H1 (cell line): ENCODE data around the gene ERICH6. TPM values are rescaled to one million over a fixed set of nuclear protein-coding genes. Genes with fewer than 3 reads are reported as not detected.

Experiments used
- CTCF ChIA-PET: fragments of 300-600 bp; sonication (Branson Sonifier 250); formaldehyde crosslinking; loops from one replicate; lab custom pipeline; 2021; ENCODE audit not compliant: partially characterized antibody; lab: Charles Lee
- POLR2A ChIA-PET: fragments of 300-600 bp; sonication (Branson Sonifier 250); formaldehyde crosslinking; loops from one replicate; lab custom pipeline; 2021; ENCODE audit warnings: inconsistent platforms; ENCODE audit not compliant: partially characterized antibody; lab: Charles Lee
- DNase-seq, 2 experiments: peaks; one replicate each; pipeline versions ENCODE4 v3.0.0 to v3.0.0-alpha.2; 2010 to 2022; ENCODE audit warnings: low spot score in 2 of 2, low read depth in 1 of 2, mixed read lengths in 1 of 2
- FAIRE-seq: peaks from 2 replicates; lab custom pipeline; 2011; peaks lifted over from hg19 to GRCh38; lab: Jason Lieb, UNC
- H2AFZ ChIP-seq: 2 replicates; pipeline ENCODE4 v1.8.1; 2012; ENCODE audit warnings: low read length, inconsistent platforms
- H2AK5ac ChIP-seq: 2 replicates; pipeline ENCODE4 v1.6.1; 2013; ENCODE audit warnings: low read depth, low read length
- H2BK120ac ChIP-seq: replicated peaks from 2 replicates; pipeline ENCODE3; 2013; ENCODE audit warnings: low read depth, low read length, inconsistent platforms
- H2BK12ac ChIP-seq: 2 replicates; pipeline ENCODE4 v1.6.1; 2013; ENCODE audit warnings: low read depth, low read length
- H2BK15ac ChIP-seq: 2 replicates; pipeline ENCODE4 v1.6.1; 2013; ENCODE audit warnings: low read length
- H2BK20ac ChIP-seq: 2 replicates; pipeline ENCODE4 v1.6.1; 2013; ENCODE audit warnings: low read length
- H2BK5ac ChIP-seq: 2 replicates; pipeline ENCODE4 v1.6.1; 2013; ENCODE audit warnings: low read depth, low read length
- H3K14ac ChIP-seq: 2 replicates; pipeline ENCODE4 v1.6.1; 2013; ENCODE audit warnings: inconsistent platforms; ENCODE audit not compliant: insufficient read length
- H3K18ac ChIP-seq: 2 replicates; pipeline ENCODE4 v1.6.1; 2013; ENCODE audit warnings: low read length; ENCODE audit errors: extremely low read depth
- H3K23ac ChIP-seq: 2 replicates; pipeline ENCODE4 v1.6.1; 2013; ENCODE audit warnings: inconsistent platforms; ENCODE audit not compliant: insufficient read length
- H3K23me2 ChIP-seq: 2 replicates; pipeline ENCODE4 v1.6.1; 2013; ENCODE audit warnings: low read depth, low read length
- H3K27ac ChIP-seq: 2 replicates; pipeline ENCODE4 v1.6.1; 2011; ENCODE audit warnings: low read depth, low read length, inconsistent platforms
- H3K27me3 ChIP-seq, 4 experiments: replicated peaks in 1 of 4; 1 replicate in 1 of 4; 2 replicates in 3 of 4; pipeline versions ENCODE4 v1.6.1 to v1.8.1; 2011 to 2013; ENCODE audit warnings: low read length in 3 of 4, mild to moderate bottlenecking in 3 of 4, inconsistent platforms in 2 of 4, mixed read lengths in 2 of 4, moderate library complexity in 1 of 4; ENCODE audit not compliant: control insufficient read depth in 3 of 4, insufficient read depth in 3 of 4; ENCODE audit errors: extremely low read depth in 1 of 4
- H3K36me3 ChIP-seq, 4 experiments: 2 replicates each; pipeline versions ENCODE4 v1.6.1 to v1.8.1; 2011 to 2013; ENCODE audit warnings: mild to moderate bottlenecking in 4 of 4, low read length in 3 of 4, moderate library complexity in 2 of 4, control low read depth in 1 of 4, inconsistent platforms in 1 of 4; ENCODE audit not compliant: insufficient read depth in 4 of 4, control insufficient read depth in 2 of 4
- H3K4ac ChIP-seq: replicated peaks from 2 replicates; pipeline ENCODE3; 2013; ENCODE audit warnings: low read length, low read depth, mixed read lengths, inconsistent platforms; ENCODE audit not compliant: insufficient read length
- H3K4me1 ChIP-seq, 4 experiments: replicated peaks in 1 of 4; 1 replicate in 1 of 4; 2 replicates in 3 of 4; pipeline versions ENCODE4 v1.6.1 to v1.8.1; 2011 to 2013; ENCODE audit warnings: low read length in 3 of 4, inconsistent platforms in 2 of 4, mixed read lengths in 1 of 4; ENCODE audit not compliant: insufficient read depth in 4 of 4, control insufficient read depth in 3 of 4
- H3K4me2 ChIP-seq, 2 experiments: 2 replicates each; pipeline versions ENCODE4 v1.6.1 to v1.8.1; 2011 to 2013; ENCODE audit warnings: low read depth in 2 of 2, low read length in 2 of 2, control low read depth in 1 of 2, inconsistent platforms in 1 of 2, mild to moderate bottlenecking in 1 of 2; ENCODE audit not compliant: insufficient read depth in 1 of 2
- H3K4me3 ChIP-seq, 4 experiments: fragments of 200-600, 300-600 bp in 1 of 4; sonication (generic), shearing (Covaris generic), sonication (Bioruptor Twin) in 1 of 4; 2 replicates each; pipeline versions ENCODE4 v1.5.1 to v1.8.1; 2011 to 2016; ENCODE audit warnings: low read length in 4 of 4, low read depth in 3 of 4, control low read depth in 2 of 4, inconsistent platforms in 2 of 4, mild to moderate bottlenecking in 2 of 4, mixed read lengths in 1 of 4, moderate library complexity in 1 of 4; ENCODE audit not compliant: insufficient read depth in 2 of 4; ENCODE audit errors: extremely low read depth in 1 of 4
- H3K56ac ChIP-seq: replicated peaks from 2 replicates; pipeline ENCODE3; 2013; ENCODE audit warnings: low read depth, mild to moderate bottlenecking, mixed read lengths, low read length, inconsistent platforms; ENCODE audit not compliant: insufficient read length
- H3K79me1 ChIP-seq: 2 replicates; pipeline ENCODE4 v1.6.1; 2013; ENCODE audit warnings: low read depth, low read length, control low read depth
- H3K79me2 ChIP-seq, 2 experiments: 2 replicates each; pipeline versions ENCODE4 v1.6.1 to v1.8.1; 2012 to 2013; ENCODE audit warnings: low read length in 2 of 2, mild to moderate bottlenecking in 2 of 2, inconsistent platforms in 1 of 2; ENCODE audit not compliant: insufficient read depth in 2 of 2, control insufficient read depth in 1 of 2
- H3K9ac ChIP-seq, 4 experiments: replicated peaks in 1 of 4; 1 replicate in 1 of 4; 2 replicates in 3 of 4; pipeline versions ENCODE4 v1.6.1 to v1.8.1; 2011 to 2013; ENCODE audit warnings: low read depth in 3 of 4, low read length in 3 of 4, control low read depth in 2 of 4, mild to moderate bottlenecking in 2 of 4, moderate library complexity in 2 of 4, inconsistent platforms in 1 of 4; ENCODE audit errors: extremely low read depth in 1 of 4
- H3K9me3 ChIP-seq, 2 experiments: 2 replicates each; pipeline versions ENCODE4 v1.6.1 to v1.8.1; 2012 to 2013; ENCODE audit warnings: mild to moderate bottlenecking in 2 of 2, moderate library complexity in 2 of 2, control low read depth in 1 of 2, inconsistent platforms in 1 of 2, low read depth in 1 of 2, low read length in 1 of 2, mixed read lengths in 1 of 2; ENCODE audit not compliant: insufficient read depth in 2 of 2
- H4K20me1 ChIP-seq, 2 experiments: replicated peaks in 1 of 2; 2 replicates each; pipeline versions ENCODE3 to v1.8.1; 2011 to 2013; ENCODE audit warnings: inconsistent platforms in 2 of 2, low read length in 2 of 2, mild to moderate bottlenecking in 1 of 2; ENCODE audit not compliant: insufficient read depth in 2 of 2, control insufficient read depth in 1 of 2
- H4K5ac ChIP-seq: 2 replicates; pipeline ENCODE4 v1.6.1; 2013; ENCODE audit warnings: low read length, low read depth, mixed read lengths, inconsistent platforms; ENCODE audit not compliant: insufficient read length
- H4K8ac ChIP-seq: 2 replicates; pipeline ENCODE4 v1.8.0; 2013; ENCODE audit warnings: mild to moderate bottlenecking, moderate library complexity, low read length, inconsistent platforms; ENCODE audit not compliant: insufficient read depth; ENCODE audit errors: extremely low read depth
- H4K91ac ChIP-seq: replicated peaks from 2 replicates; pipeline ENCODE3; 2013; ENCODE audit warnings: low read length, mixed read lengths, inconsistent platforms; ENCODE audit not compliant: insufficient read length
- BACH1 ChIP-seq: IDR thresholded peaks from 2 replicates; pipeline ENCODE4 v1.6.1; 2012; ENCODE audit warnings: low read length, improper control_type of control experiment
- CHD2 ChIP-seq: IDR thresholded peaks from 2 replicates; pipeline ENCODE4 v1.6.1; 2012; ENCODE audit warnings: low read length, improper control_type of control experiment
- KDM4A ChIP-seq: IDR thresholded peaks from one replicate; pipeline ENCODE4 v1.7.1; 2012; ENCODE audit warnings: low read depth, mild to moderate bottlenecking, moderate library complexity, low read length, inconsistent platforms; ENCODE audit not compliant: severe bottlenecking
- WGBS, 2 experiments: shearing (Covaris generic) in 1 of 2; methylation state at CpG; one replicate each; pipeline versions ENCODE4 v1.1.6 to v1.1.7; 2013 to 2015; ENCODE audit warnings: low lambda C conversion rate in 2 of 2, mixed read lengths in 2 of 2, inconsistent platforms in 1 of 2, low coverage in 1 of 2, missing lambda C conversion rate in 1 of 2; ENCODE audit not compliant: insufficient replicate concordance in 2 of 2, insufficient coverage in 1 of 2, insufficient read length in 1 of 2; ENCODE audit errors: extremely low coverage in 1 of 2, missing lambda C conversion rate in 1 of 2; 5-methylcytosine and 5-hydroxymethylcytosine counted together
- polyA plus RNA-seq, 7 experiments: library from polyadenylated mRNA; depleted of rRNA in 3 of 7; stranded (reverse) in 5 of 7; unstranded in 2 of 7; fragments of >200 nt in 5 of 7; fragments of 200-250 nt in 2 of 7; gene quantifications; 1 replicate in 5 of 7; 2 replicates in 1 of 7; 4 replicates in 1 of 7; pipeline versions ENCODE4 v1.2.1 to v1.2.3, GENCODE V29; 2011 to 2013; ENCODE audit warnings: missing spikeins in 2 of 7, mixed read lengths in 2 of 7
- total RNA-seq: library from RNA; stranded (reverse); fragmentation: NEBNext Ultra II Directional; extraction: Animal tissue kit (Norgen Biotek cat#: 25700); gene quantifications from 2 replicates; pipeline ENCODE4 v1.2.1, GENCODE V29; 2021
- TF ChIP-seq, protein P1 (sequence below): IDR thresholded peaks from 2 replicates; pipeline ENCODE4 v1.6.1; 2011; ENCODE audit warnings: low read length, improper control_type of control experiment

Gene ERICH6
- total and polyA plus RNA-seq, 2 of the 8 experiments (the other 6 are each of a cell fraction or from before 2014, with no cell fraction given): not detected

DNA sequence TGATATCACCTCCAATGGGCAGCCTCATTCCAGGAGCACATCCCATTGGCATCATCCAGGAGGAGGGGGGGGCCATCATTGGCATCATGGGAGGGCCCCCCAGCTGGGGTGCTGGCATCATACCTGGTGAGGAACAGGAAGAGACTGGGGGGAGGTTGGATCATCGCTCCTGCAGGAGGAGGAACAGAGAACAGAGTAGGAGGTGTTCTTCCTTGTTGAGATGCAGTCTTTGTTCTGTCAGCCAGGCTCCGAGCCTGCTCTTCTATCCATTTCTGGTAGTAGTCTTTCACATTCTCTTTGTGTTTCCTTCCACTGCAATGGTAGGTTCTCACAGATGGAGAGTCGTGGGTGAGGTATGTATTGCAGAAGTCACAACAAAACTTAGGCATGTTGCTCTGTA, 16.7 kb upstream of the ERICH6 start:
- Histone ChIP-seq H2AFZ (no peak overlapping the region), H4K20me1 (no peaks in the 10 kb centered on the region), H3K36me3 (no peaks in the 10 kb centered on the region), H3K4me3 (no peak overlapping the region), H4K91ac (no peak overlapping the region), H2BK15ac (no peak overlapping the region), H3K9me3 (no peaks in the 10 kb centered on the region), H2BK20ac (no peak overlapping the region), H4K8ac (no peak overlapping the region), H3K79me2 (no peaks in the 10 kb centered on the region), H3K27me3 (no peaks in the 10 kb centered on the region), H3K9ac (no peak overlapping the region), H2BK12ac (no peak overlapping the region), H3K79me1 (no peaks in the 10 kb centered on the region), H3K4me2 (no peak overlapping the region), H3K23me2 (no peaks in the 10 kb centered on the region), H3K27ac (no peak overlapping the region), H3K18ac (no peak overlapping the region), H3K4me1 (no peaks in the 10 kb centered on the region), H3K4ac (no peak overlapping the region), H3K23ac (no peak overlapping the region), H2BK5ac (no peak overlapping the region), H3K56ac (no peak overlapping the region), H3K14ac (no peak overlapping the region), H2AK5ac (no peak overlapping the region), H4K5ac (no peak overlapping the region), H2BK120ac (no peak overlapping the region)
- no peak for FAIRE-seq
- ChIA-PET POLR2A (interaction anchor here (1.2 kb wide), 1 partner anchor 43 kb away, joined by 3 read pairs; the partner anchor contains the start of gene SIAH2), CTCF (interaction anchor here (0.7 to 2.8 kb wide), 24 partner anchors 9 to 537 kb away, joined by 3 to 36 read pairs (median 5); partner anchors contain the start of gene SIAH2)
- TF ChIP-seq, protein P1, sequence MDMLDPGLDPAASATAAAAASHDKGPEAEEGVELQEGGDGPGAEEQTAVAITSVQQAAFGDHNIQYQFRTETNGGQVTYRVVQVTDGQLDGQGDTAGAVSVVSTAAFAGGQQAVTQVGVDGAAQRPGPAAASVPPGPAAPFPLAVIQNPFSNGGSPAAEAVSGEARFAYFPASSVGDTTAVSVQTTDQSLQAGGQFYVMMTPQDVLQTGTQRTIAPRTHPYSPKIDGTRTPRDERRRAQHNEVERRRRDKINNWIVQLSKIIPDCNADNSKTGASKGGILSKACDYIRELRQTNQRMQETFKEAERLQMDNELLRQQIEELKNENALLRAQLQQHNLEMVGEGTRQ: no peak
- TF ChIP-seq CHD2 (no peak), KDM4A (no peak), BACH1 (no peak)
- no peak for DNase-seq
- WGBS, 2 experiments: 96% methylated on average over 3 of the region's 3 CpGs; no CpG with 5 or more reads in 1 of the 2 experiments
